Endothelial cell of umbilical vein (primary cell): Measurements from ENCODE around the gene LIMK2. TPM values are rescaled to one million over a fixed set of nuclear protein-coding genes. Genes with fewer than 3 reads are reported as not detected.

Experiments
- BruUV-seq: library from RNA; stranded (reverse); fragments of 400-500 nt; replicated peaks from 2 replicates; lab custom pipeline; 2021; lab: Mats Ljungman, UMichigan
- CTCF ChIA-PET: fragments of 300-600, 350-600 bp; sonication (Branson Sonifier 250); formaldehyde crosslinking; loops from one replicate; lab custom pipeline; 2021; ENCODE audit warnings: antibody characterized with exemption, inconsistent platforms; lab: Charles Lee
- POLR2A ChIA-PET: fragments of 300-600, 350-600 bp; sonication (Branson Sonifier 250); formaldehyde crosslinking; loops from one replicate; lab custom pipeline; 2021; ENCODE audit warnings: antibody characterized with exemption, inconsistent platforms; lab: Charles Lee
- DNase-seq: peaks from one replicate; pipeline ENCODE4 v3.0.0-alpha.2; 2011; ENCODE audit warnings: low read depth, low spot score
- FAIRE-seq: peaks from 2 replicates; lab custom pipeline; 2011; peaks lifted over from hg19 to GRCh38; lab: Jason Lieb, UNC
- H2AFZ ChIP-seq: 2 replicates; pipeline ENCODE4 v1.6.0; 2012; ENCODE audit warnings: low read depth, low read length, control low read depth, inconsistent platforms
- H3K27ac ChIP-seq: 2 replicates; pipeline ENCODE4 v1.5.1; 2011; ENCODE audit warnings: low read depth, mild to moderate bottlenecking, control low read depth, low read length, moderate library complexity; ENCODE audit not compliant: insufficient read depth
- H3K27me3 ChIP-seq, 2 experiments: 2 replicates each; pipeline versions ENCODE4 v1.6.0 to v1.6.1; 2011; ENCODE audit warnings: low read length in 2 of 2, mixed read lengths in 1 of 2; ENCODE audit not compliant: control insufficient read depth in 2 of 2, insufficient read depth in 2 of 2
- H3K36me3 ChIP-seq, 2 experiments: 2 replicates in 1 of 2; 3 replicates in 1 of 2; pipeline ENCODE4 v1.5.1; 2011; ENCODE audit warnings: low read length in 2 of 2, mild to moderate bottlenecking in 1 of 2, moderate library complexity in 1 of 2; ENCODE audit not compliant: control insufficient read depth in 2 of 2, insufficient read depth in 2 of 2; ENCODE audit errors: extremely low read depth in 1 of 2
- H3K4me1 ChIP-seq: 3 replicates; pipeline ENCODE4 v1.5.1; 2011; ENCODE audit warnings: mild to moderate bottlenecking, low read length; ENCODE audit not compliant: control insufficient read depth, insufficient read depth; ENCODE audit errors: extremely low read depth
- H3K4me2 ChIP-seq: 2 replicates; pipeline ENCODE4 v1.6.1; 2011; ENCODE audit warnings: low read length, control low read depth, mixed read lengths; ENCODE audit not compliant: insufficient read depth
- H3K4me3 ChIP-seq, 3 experiments: fragments of 200-600 bp in 1 of 3; sonication (generic), shearing (Covaris generic) in 1 of 3; replicated peaks in 1 of 3; 2 replicates each; pipeline ENCODE4 v1.5.1; 2011 to 2016; ENCODE audit warnings: control low read depth in 3 of 3, low read length in 3 of 3, mild to moderate bottlenecking in 2 of 3, inconsistent platforms in 1 of 3, low read depth in 1 of 3, moderate library complexity in 1 of 3; ENCODE audit not compliant: insufficient read depth in 1 of 3
- H3K79me2 ChIP-seq: 2 replicates; pipeline ENCODE4 v1.6.0; 2012; ENCODE audit warnings: low read length, inconsistent platforms; ENCODE audit not compliant: control insufficient read depth, insufficient read depth
- H3K9ac ChIP-seq: replicated peaks from 2 replicates; pipeline ENCODE3; 2011; ENCODE audit warnings: low read length, control low read depth; ENCODE audit not compliant: insufficient read depth; ENCODE audit errors: extremely low read depth
- H3K9me1 ChIP-seq: replicated peaks from 3 replicates; pipeline ENCODE4 v1.6.0; 2011; ENCODE audit warnings: mild to moderate bottlenecking, low read length; ENCODE audit not compliant: control insufficient read depth, insufficient read depth; ENCODE audit errors: extremely low read depth
- H3K9me3 ChIP-seq: replicated peaks from 2 replicates; pipeline ENCODE4 v1.5.1; 2012; ENCODE audit warnings: low read length, inconsistent platforms; ENCODE audit not compliant: control insufficient read depth, insufficient read depth
- H4K20me1 ChIP-seq: replicated peaks from 2 replicates; pipeline ENCODE3; 2011; ENCODE audit warnings: mild to moderate bottlenecking, low read length; ENCODE audit not compliant: control insufficient read depth, insufficient read depth; ENCODE audit errors: extremely low read depth
- EZH2 ChIP-seq: IDR thresholded peaks from 2 replicates; pipeline ENCODE4 v1.6.1; 2012; ENCODE audit warnings: borderline replicate concordance, low read depth, mild to moderate bottlenecking, moderate library complexity, low read length, inconsistent platforms; ENCODE audit not compliant: severe bottlenecking
- FOS ChIP-seq: IDR thresholded peaks from 2 replicates; pipeline ENCODE4 v1.6.1; 2011; ENCODE audit warnings: mild to moderate bottlenecking, low read length, moderate library complexity, borderline replicate concordance; ENCODE audit not compliant: insufficient read depth
- GATA2 ChIP-seq: IDR thresholded peaks from 2 replicates; pipeline ENCODE4 v1.7.0; 2011; ENCODE audit warnings: low read depth, mild to moderate bottlenecking, moderate library complexity, mixed read lengths, low read length; ENCODE audit not compliant: insufficient read length, insufficient read depth
- JUN ChIP-seq: IDR thresholded peaks from 2 replicates; pipeline ENCODE4 v1.6.1; 2011; ENCODE audit warnings: borderline replicate concordance, low read depth; ENCODE audit not compliant: insufficient read length, insufficient read depth
- MAX ChIP-seq: IDR thresholded peaks from 2 replicates; pipeline ENCODE4 v1.6.1; 2011; ENCODE audit not compliant: insufficient read depth, insufficient read length
- MYC ChIP-seq: IDR thresholded peaks from one replicate; pipeline ENCODE4 v1.6.1; 2011; ENCODE audit warnings: mild to moderate bottlenecking, low read depth, low read length
- POLR2A ChIP-seq: IDR thresholded peaks from 2 replicates; pipeline ENCODE4 v1.6.1; 2012; ENCODE audit warnings: low read depth, mild to moderate bottlenecking, control low read depth, low read length
- POLR2AphosphoS5 ChIP-seq: IDR thresholded peaks from 2 replicates; pipeline ENCODE4 v1.6.1; 2012; ENCODE audit warnings: low read depth, mild to moderate bottlenecking, control low read depth, low read length, moderate library complexity; ENCODE audit not compliant: insufficient read depth
- dilution Hi-C: fragments of 300-500 bp; cut with MboI; formaldehyde crosslinking; loops from one replicate; pipeline ENCODE4 v1.15.0; 2019; ENCODE audit warnings: low sequenced_read_pairs; ENCODE audit not compliant: extremely low pct_ligation_motif_present
- intact Hi-C: fragments of 100-400 bp; cut with micrococcal nuclease; formaldehyde crosslinking; loops from one replicate; pipeline ENCODE4 v1.10.0; 2022
- polyA plus RNA-seq, 4 experiments: library from polyadenylated mRNA; depleted of rRNA in 3 of 4; stranded (reverse) in 3 of 4; unstranded in 1 of 4; fragments of >200 nt; gene quantifications; 2 replicates each; pipeline versions ENCODE4 v1.2.1 to v1.2.3, GENCODE V29; 2011 to 2012; ENCODE audit warnings: missing spikeins in 1 of 4
- total RNA-seq: library from RNA; stranded (reverse); gene quantifications from 2 replicates; pipeline ENCODE4 v1.2.3, GENCODE V29; 2021
- TF ChIP-seq, protein P1 (sequence below), 2 donors: IDR thresholded peaks; 1 replicate in 1 of 2; 2 replicates in 1 of 2; pipeline ENCODE4 v1.5.1; 2011; ENCODE audit warnings: low read length in 2 of 2, mild to moderate bottlenecking in 2 of 2, moderate library complexity in 2 of 2, control low read depth in 1 of 2, inconsistent platforms in 1 of 2, low read depth in 1 of 2; ENCODE audit not compliant: insufficient read depth in 1 of 2; ENCODE audit errors: extremely low read depth in 1 of 2

Gene LIMK2
- total and polyA plus RNA-seq, 2 donors (not counting 3 experiments of a cell fraction or from before 2014, with no cell fraction given): 23.2 to 76.7 TPM

DNA sequence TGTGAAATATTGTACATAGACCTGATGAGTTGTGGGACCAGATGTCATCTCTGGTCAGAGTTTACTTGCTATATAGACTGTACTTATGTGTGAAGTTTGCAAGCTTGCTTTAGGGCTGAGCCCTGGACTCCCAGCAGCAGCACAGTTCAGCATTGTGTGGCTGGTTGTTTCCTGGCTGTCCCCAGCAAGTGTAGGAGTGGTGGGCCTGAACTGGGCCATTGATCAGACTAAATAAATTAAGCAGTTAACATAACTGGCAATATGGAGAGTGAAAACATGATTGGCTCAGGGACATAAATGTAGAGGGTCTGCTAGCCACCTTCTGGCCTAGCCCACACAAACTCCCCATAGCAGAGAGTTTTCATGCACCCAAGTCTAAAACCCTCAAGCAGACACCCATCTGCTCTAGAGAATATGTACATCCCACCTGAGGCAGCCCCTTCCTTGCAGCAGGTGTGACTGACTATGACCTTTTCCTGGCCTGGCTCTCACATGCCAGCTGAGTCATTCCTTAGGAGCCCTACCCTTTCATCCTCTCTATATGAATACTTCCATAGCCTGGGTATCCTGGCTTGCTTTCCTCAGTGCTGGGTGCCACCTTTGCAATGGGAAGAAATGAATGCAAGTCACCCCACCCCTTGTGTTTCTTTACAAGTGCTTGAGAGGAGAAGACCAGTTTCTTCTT lies 67.9 kb downstream of the LIMK2 start:
- Histone ChIP-seq H3K79me2 (no peaks in the 10 kb centered on the region), H3K9ac (no peak overlapping the region), H3K4me2 (no peak overlapping the region), H3K9me1 (no peaks in the 10 kb centered on the region), H3K36me3 (peaks cover 2 to 46% of the 10 kb centered on the region in 2 experiments), H4K20me1 (no peaks in the 10 kb centered on the region), H3K9me3 (no peaks in the 10 kb centered on the region), H2AFZ (no peak overlapping the region), H3K27me3 (no peaks in the 10 kb centered on the region), H3K27ac (no peak overlapping the region), H3K4me3 (no peak overlapping the region), H3K4me1 (peaks cover 2% of the 10 kb centered on the region)
- POLR2A ChIA-PET: no interaction called here
- dilution Hi-C loops: no loop called here
- BruUV-seq: no TSS peak
- FAIRE-seq (no peak), DNase-seq (no peak)
- CTCF ChIA-PET: interaction anchor here (0.9 to 2.7 kb wide), 3 partner anchors 11 to 34 kb away, joined by 3 to 7 read pairs (median 5); no protein-coding TSS in a partner anchor
- TF ChIP-seq EZH2 (no peak), GATA2 (no peak), JUN (no peak), FOS (no peak), MYC (no peak), POLR2AphosphoS5 (no peak), POLR2A (no peak), MAX (no peak)
- TF ChIP-seq, protein P1, sequence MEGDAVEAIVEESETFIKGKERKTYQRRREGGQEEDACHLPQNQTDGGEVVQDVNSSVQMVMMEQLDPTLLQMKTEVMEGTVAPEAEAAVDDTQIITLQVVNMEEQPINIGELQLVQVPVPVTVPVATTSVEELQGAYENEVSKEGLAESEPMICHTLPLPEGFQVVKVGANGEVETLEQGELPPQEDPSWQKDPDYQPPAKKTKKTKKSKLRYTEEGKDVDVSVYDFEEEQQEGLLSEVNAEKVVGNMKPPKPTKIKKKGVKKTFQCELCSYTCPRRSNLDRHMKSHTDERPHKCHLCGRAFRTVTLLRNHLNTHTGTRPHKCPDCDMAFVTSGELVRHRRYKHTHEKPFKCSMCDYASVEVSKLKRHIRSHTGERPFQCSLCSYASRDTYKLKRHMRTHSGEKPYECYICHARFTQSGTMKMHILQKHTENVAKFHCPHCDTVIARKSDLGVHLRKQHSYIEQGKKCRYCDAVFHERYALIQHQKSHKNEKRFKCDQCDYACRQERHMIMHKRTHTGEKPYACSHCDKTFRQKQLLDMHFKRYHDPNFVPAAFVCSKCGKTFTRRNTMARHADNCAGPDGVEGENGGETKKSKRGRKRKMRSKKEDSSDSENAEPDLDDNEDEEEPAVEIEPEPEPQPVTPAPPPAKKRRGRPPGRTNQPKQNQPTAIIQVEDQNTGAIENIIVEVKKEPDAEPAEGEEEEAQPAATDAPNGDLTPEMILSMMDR (IDR thresholded peaks at IDR 0.05; ENCODE audit: extremely low read depth in 1 of 2, insufficient read depth in 1 of 2, low read depth in 1 of 2, low read length in 2 of 2): no peak
- intact Hi-C loops: no loop called here
